HCT116 (cell line): ENCODE data around the gene NEO1. TPM values are rescaled to one million over a fixed set of nuclear protein-coding genes. Genes with fewer than 3 reads are reported as not detected.

Experiments used
- ATAC-seq: fragments of 200-7000 bp; cut with Tn5 transposase; 2 replicates; pipeline ENCODE4 v1.9.1; 2020; ENCODE audit warnings: mild to moderate bottlenecking, moderate library complexity
- BruUV-seq: library from RNA; stranded (reverse); fragments of 400-500 nt; replicated peaks from 2 replicates; lab custom pipeline; 2021; lab: Mats Ljungman, UMichigan
- CTCF ChIA-PET: fragments of 300-600 bp; sonication (Branson Sonifier 250); formaldehyde crosslinking; loops from one replicate; lab custom pipeline; 2021; ENCODE audit warnings: antibody characterized with exemption; lab: Charles Lee
- POLR2A ChIA-PET: fragments of 300-600, 350-600 bp; sonication (Branson Sonifier 250); formaldehyde crosslinking; loops from one replicate; lab custom pipeline; 2021; ENCODE audit warnings: antibody characterized with exemption; lab: Charles Lee
- RAD21 ChIA-PET, 2 experiments: fragments of 300-600 bp; sonication (Branson Sonifier 250); formaldehyde crosslinking; loops; one replicate each; lab custom pipeline; 2023; ENCODE audit warnings: low total read pairs in 2 of 2; ENCODE audit not compliant: uncharacterized antibody in 2 of 2, unreplicated experiment in 2 of 2, low non-redundant PET in 1 of 2; lab: Charles Lee
- DNase-seq: peaks from one replicate; pipeline ENCODE4 v3.0.0-alpha.2; 2010; ENCODE audit warnings: low read depth, low spot score
- H2AFZ ChIP-seq: fragments of 200-600 bp; shearing (Covaris generic), sonication (generic); 2 replicates; pipeline ENCODE4 v1.6.1; 2017; ENCODE audit warnings: low read depth, mixed run types, mixed read lengths, antibody characterized with exemption, low read length; ENCODE audit not compliant: poor library complexity, severe bottlenecking
- H3K27ac ChIP-seq: 2 replicates; pipeline ENCODE4 v1.5.1; 2012; ENCODE audit warnings: low read depth, low read length
- H3K27me3 ChIP-seq: fragments of 200-600 bp; sonication (generic); 2 replicates; pipeline ENCODE4 v1.6.1; 2016; ENCODE audit warnings: mixed run types, low read length, mixed read lengths; ENCODE audit not compliant: insufficient read depth
- H3K36me3 ChIP-seq, 2 experiments: fragments of 200-500 bp in 1 of 2; fragments of 200-600 bp in 1 of 2; sonication (Bioruptor generic) in 1 of 2; sonication (generic) in 1 of 2; 2 replicates each; pipeline versions ENCODE4 v1.5.1 to v1.6.1; 2014 to 2016; ENCODE audit warnings: low read length in 2 of 2, inconsistent platforms in 1 of 2, mixed read lengths in 1 of 2, mixed run types in 1 of 2; ENCODE audit not compliant: insufficient read depth in 2 of 2, control insufficient read depth in 1 of 2
- H3K4me1 ChIP-seq, 2 experiments: fragments of 200-600 bp in 1 of 2; sonication (generic) in 1 of 2; 2 replicates each; pipeline versions ENCODE4 v1.5.1 to v1.6.1; 2012 to 2017; ENCODE audit warnings: low read length in 2 of 2, inconsistent platforms in 1 of 2, mild to moderate bottlenecking in 1 of 2, mixed read lengths in 1 of 2, mixed run types in 1 of 2, moderate library complexity in 1 of 2; ENCODE audit not compliant: insufficient read depth in 2 of 2, control insufficient read depth in 1 of 2
- H3K4me2 ChIP-seq: fragments of 200-600 bp; sonication (generic); 2 replicates; pipeline ENCODE4 v1.6.1; 2017; ENCODE audit warnings: mixed run types, low read length, mixed read lengths
- H3K4me3 ChIP-seq, 2 experiments: fragments of 200-600 bp in 1 of 2; sonication (generic) in 1 of 2; replicated peaks in 1 of 2; 2 replicates each; pipeline ENCODE4 v1.5.1; 2011 to 2016; ENCODE audit warnings: low read length in 2 of 2, control low read depth in 1 of 2, low read depth in 1 of 2, mild to moderate bottlenecking in 1 of 2, mixed read lengths in 1 of 2, mixed run types in 1 of 2
- H3K79me2 ChIP-seq: fragments of 200-600 bp; sonication (generic); 2 replicates; pipeline ENCODE4 v1.6.1; 2017; ENCODE audit warnings: mild to moderate bottlenecking, mixed run types, low read length, moderate library complexity, mixed read lengths; ENCODE audit not compliant: insufficient read depth
- H3K9ac ChIP-seq: fragments of 200-600 bp; sonication (generic); 2 replicates; pipeline ENCODE4 v1.6.1; 2016; ENCODE audit warnings: low read length, mixed read lengths
- H3K9me2 ChIP-seq: fragments of 200-600 bp; sonication (generic), shearing (Covaris generic); 2 replicates; pipeline ENCODE4 v1.6.1; 2017; ENCODE audit warnings: mixed run types, mild to moderate bottlenecking, moderate library complexity; ENCODE audit not compliant: insufficient read depth
- H3K9me3 ChIP-seq, 2 experiments: fragments of 200-500 bp in 1 of 2; fragments of 200-600 bp in 1 of 2; sonication (Bioruptor generic) in 1 of 2; sonication (generic) in 1 of 2; 2 replicates each; pipeline ENCODE4 v1.6.1; 2014 to 2017; ENCODE audit warnings: low read length in 2 of 2, mixed read lengths in 2 of 2, inconsistent platforms in 1 of 2, low read depth in 1 of 2, mild to moderate bottlenecking in 1 of 2, mixed run types in 1 of 2, moderate library complexity in 1 of 2; ENCODE audit not compliant: control insufficient read depth in 1 of 2, insufficient read depth in 1 of 2
- H4K20me1 ChIP-seq: fragments of 200-600 bp; sonication (generic), shearing (Covaris generic); 2 replicates; pipeline ENCODE4 v1.6.1; 2017; ENCODE audit warnings: mixed run types, mild to moderate bottlenecking, moderate library complexity; ENCODE audit not compliant: insufficient read depth
- CBX3 ChIP-seq: IDR thresholded peaks from 2 replicates; pipeline ENCODE4 v1.6.1; 2012; ENCODE audit warnings: low read depth
- CEBPB ChIP-seq: IDR thresholded peaks from 2 replicates; pipeline ENCODE4 v1.6.1; 2012; ENCODE audit warnings: low read depth
- EGR1 ChIP-seq: IDR thresholded peaks from 2 replicates; pipeline ENCODE4 v1.6.1; 2012; ENCODE audit warnings: low read depth
- ELF1 ChIP-seq: IDR thresholded peaks from 2 replicates; pipeline ENCODE4 v1.6.1; 2012; ENCODE audit warnings: low read depth, borderline replicate concordance
- EZH2 ChIP-seq: fragments of 200-600 bp; sonication (generic); IDR thresholded peaks from 2 replicates; pipeline ENCODE4 v1.6.1; 2017; ENCODE audit warnings: antibody characterized with exemption, mixed run types
- EZH2phosphoT487 ChIP-seq: fragments of 200-600 bp; IDR thresholded peaks from 2 replicates; pipeline ENCODE4 v1.6.1; 2018; ENCODE audit warnings: antibody characterized with exemption, borderline replicate concordance
- FOSL1 ChIP-seq: IDR thresholded peaks from 2 replicates; pipeline ENCODE4 v1.6.1; 2012; ENCODE audit warnings: low read depth
- POLR2A ChIP-seq: IDR thresholded peaks from 2 replicates; pipeline ENCODE4 v1.7.0; 2011; ENCODE audit warnings: borderline replicate concordance; ENCODE audit not compliant: insufficient read depth, insufficient read length; ENCODE audit errors: extremely low read depth
- RAD21 ChIP-seq: IDR thresholded peaks from 2 replicates; pipeline ENCODE4 v1.6.1; 2012; ENCODE audit warnings: low read depth, mild to moderate bottlenecking
- SIN3A ChIP-seq: IDR thresholded peaks from 2 replicates; pipeline ENCODE4 v1.6.1; 2012; ENCODE audit warnings: low read depth
- SP1 ChIP-seq: IDR thresholded peaks from 2 replicates; pipeline ENCODE4 v1.6.1; 2012; ENCODE audit warnings: low read depth
- SRF ChIP-seq: IDR thresholded peaks from 2 replicates; pipeline ENCODE4 v1.6.1; 2012; ENCODE audit warnings: low read depth
- TCF7L2 ChIP-seq: IDR thresholded peaks from 2 replicates; pipeline ENCODE4 v1.7.0; 2011; ENCODE audit warnings: borderline replicate concordance, inconsistent platforms; ENCODE audit not compliant: insufficient read depth, insufficient read length; ENCODE audit errors: extremely low read depth
- YY1 ChIP-seq: IDR thresholded peaks from 2 replicates; pipeline ENCODE4 v1.6.1; 2011; ENCODE audit warnings: low read length, low read depth, moderate library complexity, mild to moderate bottlenecking; ENCODE audit not compliant: insufficient replicate concordance; ENCODE audit errors: extremely low read depth
- ZFX ChIP-seq: fragments of 450-650 bp; IDR thresholded peaks from 2 replicates; pipeline ENCODE4 v1.6.1; 2017
- ZNF274 ChIP-seq: fragments of 200-500 bp; sonication (Bioruptor generic); IDR thresholded peaks from 2 replicates; pipeline ENCODE4 v1.6.1; 2014; ENCODE audit warnings: mild to moderate bottlenecking, low read depth, low read length, inconsistent platforms
- intact Hi-C: fragments of 100-400 bp; cut with micrococcal nuclease; formaldehyde crosslinking; loops from 2 replicates; pipeline ENCODE4 v1.10.0; 2022
- total RNA-seq: library from RNA; stranded (reverse); gene quantifications from one replicate; pipeline ENCODE4 v1.2.1, GENCODE V29; 2021; ENCODE audit not compliant: unreplicated experiment
- TF ChIP-seq, protein P1 (sequence below): IDR thresholded peaks from 2 replicates; pipeline ENCODE4 v1.6.1; 2011; ENCODE audit warnings: mild to moderate bottlenecking, low read length, moderate library complexity; ENCODE audit not compliant: insufficient replicate concordance; ENCODE audit errors: extremely low read depth
- TF ChIP-seq, protein P2 (sequence below): IDR thresholded peaks from 2 replicates; pipeline ENCODE4 v1.6.1; 2012; ENCODE audit warnings: low read depth
- TF ChIP-seq, protein P3 (sequence below): IDR thresholded peaks from 2 replicates; pipeline ENCODE4 v1.6.1; 2012
- TF ChIP-seq, protein P4 (sequence below): IDR thresholded peaks from 2 replicates; pipeline ENCODE4 v1.6.1; 2012

NEO1 gene
- total RNA-seq, 1 experiment from 2014 or later, result 30.0 TPM

DNA sequence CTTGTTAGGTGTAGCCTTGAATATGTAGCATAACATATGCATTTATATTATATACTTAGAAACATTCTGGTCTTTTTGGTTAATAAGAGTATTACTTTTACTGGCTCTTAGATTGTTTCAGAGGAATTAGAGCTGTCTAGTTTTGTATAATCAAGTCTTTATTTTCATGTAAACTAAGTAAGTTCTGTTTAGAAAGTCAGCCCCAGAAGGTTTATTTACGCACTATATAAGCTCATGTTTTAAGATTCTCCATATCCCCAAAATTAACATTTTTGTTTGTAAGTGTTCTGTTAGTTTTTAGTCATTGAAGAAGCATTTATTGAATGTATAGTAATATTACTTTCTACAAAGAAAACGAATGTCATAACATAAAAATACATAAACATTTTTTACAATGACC, 158.4 kb downstream of the NEO1 start:
- DNase-seq (no peak), ATAC-seq (no peak)
- Histone ChIP-seq H2AFZ (no peak overlapping the region), H3K36me3 (no peaks in the 10 kb centered on the region), H3K27me3 (no peaks in the 10 kb centered on the region), H4K20me1 (no peaks in the 10 kb centered on the region), H3K79me2 (no peaks in the 10 kb centered on the region), H3K9me3 (no peaks in the 10 kb centered on the region), H3K4me3 (no peak overlapping the region), H3K27ac (no peak overlapping the region), H3K4me1 (no peaks in the 10 kb centered on the region), H3K9me2 (no peaks in the 10 kb centered on the region), H3K4me2 (no peak overlapping the region), H3K9ac (no peak overlapping the region)
- no TSS peak for BruUV-seq
- intact Hi-C loops, result no loop called here
- CTCF ChIA-PET, result interaction anchor here (1.3 kb wide), 1 partner anchor 30 kb away, joined by 4 read pairs; no protein-coding TSS in a partner anchor
- TF ChIP-seq, protein P1, sequence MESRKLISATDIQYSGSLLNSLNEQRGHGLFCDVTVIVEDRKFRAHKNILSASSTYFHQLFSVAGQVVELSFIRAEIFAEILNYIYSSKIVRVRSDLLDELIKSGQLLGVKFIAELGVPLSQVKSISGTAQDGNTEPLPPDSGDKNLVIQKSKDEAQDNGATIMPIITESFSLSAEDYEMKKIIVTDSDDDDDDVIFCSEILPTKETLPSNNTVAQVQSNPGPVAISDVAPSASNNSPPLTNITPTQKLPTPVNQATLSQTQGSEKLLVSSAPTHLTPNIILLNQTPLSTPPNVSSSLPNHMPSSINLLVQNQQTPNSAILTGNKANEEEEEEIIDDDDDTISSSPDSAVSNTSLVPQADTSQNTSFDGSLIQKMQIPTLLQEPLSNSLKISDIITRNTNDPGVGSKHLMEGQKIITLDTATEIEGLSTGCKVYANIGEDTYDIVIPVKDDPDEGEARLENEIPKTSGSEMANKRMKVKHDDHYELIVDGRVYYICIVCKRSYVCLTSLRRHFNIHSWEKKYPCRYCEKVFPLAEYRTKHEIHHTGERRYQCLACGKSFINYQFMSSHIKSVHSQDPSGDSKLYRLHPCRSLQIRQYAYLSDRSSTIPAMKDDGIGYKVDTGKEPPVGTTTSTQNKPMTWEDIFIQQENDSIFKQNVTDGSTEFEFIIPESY, result no peak
- TF ChIP-seq, protein P2, sequence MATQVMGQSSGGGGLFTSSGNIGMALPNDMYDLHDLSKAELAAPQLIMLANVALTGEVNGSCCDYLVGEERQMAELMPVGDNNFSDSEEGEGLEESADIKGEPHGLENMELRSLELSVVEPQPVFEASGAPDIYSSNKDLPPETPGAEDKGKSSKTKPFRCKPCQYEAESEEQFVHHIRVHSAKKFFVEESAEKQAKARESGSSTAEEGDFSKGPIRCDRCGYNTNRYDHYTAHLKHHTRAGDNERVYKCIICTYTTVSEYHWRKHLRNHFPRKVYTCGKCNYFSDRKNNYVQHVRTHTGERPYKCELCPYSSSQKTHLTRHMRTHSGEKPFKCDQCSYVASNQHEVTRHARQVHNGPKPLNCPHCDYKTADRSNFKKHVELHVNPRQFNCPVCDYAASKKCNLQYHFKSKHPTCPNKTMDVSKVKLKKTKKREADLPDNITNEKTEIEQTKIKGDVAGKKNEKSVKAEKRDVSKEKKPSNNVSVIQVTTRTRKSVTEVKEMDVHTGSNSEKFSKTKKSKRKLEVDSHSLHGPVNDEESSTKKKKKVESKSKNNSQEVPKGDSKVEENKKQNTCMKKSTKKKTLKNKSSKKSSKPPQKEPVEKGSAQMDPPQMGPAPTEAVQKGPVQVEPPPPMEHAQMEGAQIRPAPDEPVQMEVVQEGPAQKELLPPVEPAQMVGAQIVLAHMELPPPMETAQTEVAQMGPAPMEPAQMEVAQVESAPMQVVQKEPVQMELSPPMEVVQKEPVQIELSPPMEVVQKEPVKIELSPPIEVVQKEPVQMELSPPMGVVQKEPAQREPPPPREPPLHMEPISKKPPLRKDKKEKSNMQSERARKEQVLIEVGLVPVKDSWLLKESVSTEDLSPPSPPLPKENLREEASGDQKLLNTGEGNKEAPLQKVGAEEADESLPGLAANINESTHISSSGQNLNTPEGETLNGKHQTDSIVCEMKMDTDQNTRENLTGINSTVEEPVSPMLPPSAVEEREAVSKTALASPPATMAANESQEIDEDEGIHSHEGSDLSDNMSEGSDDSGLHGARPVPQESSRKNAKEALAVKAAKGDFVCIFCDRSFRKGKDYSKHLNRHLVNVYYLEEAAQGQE, result no peak
- TF ChIP-seq TCF7L2, result no peak
- TF ChIP-seq POLR2A, result no peak
- TF ChIP-seq ZNF274, result no peak
- TF ChIP-seq ZFX, result no peak
- TF ChIP-seq RAD21, result no peak
- TF ChIP-seq, protein P3, sequence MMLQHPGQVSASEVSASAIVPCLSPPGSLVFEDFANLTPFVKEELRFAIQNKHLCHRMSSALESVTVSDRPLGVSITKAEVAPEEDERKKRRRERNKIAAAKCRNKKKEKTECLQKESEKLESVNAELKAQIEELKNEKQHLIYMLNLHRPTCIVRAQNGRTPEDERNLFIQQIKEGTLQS, result no peak
- no peak for TF ChIP-seq CBX3
- TF ChIP-seq SIN3A, result no peak
- no peak for TF ChIP-seq EZH2phosphoT487
- TF ChIP-seq SRF, result no peak
- TF ChIP-seq EGR1, result no peak
- TF ChIP-seq SP1, result no peak
- TF ChIP-seq ELF1, result no peak
- TF ChIP-seq EZH2, result no peak
- no peak for TF ChIP-seq CEBPB
- TF ChIP-seq, protein P4, sequence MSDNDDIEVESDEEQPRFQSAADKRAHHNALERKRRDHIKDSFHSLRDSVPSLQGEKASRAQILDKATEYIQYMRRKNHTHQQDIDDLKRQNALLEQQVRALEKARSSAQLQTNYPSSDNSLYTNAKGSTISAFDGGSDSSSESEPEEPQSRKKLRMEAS, result no peak
- TF ChIP-seq YY1, result no peak
- no peak for TF ChIP-seq FOSL1
- POLR2A ChIA-PET, result no interaction called here
- RAD21 ChIA-PET, result no interaction called here
